NCI-H460 (cell line): ENCODE results near the gene CFAP92. TPM values are rescaled to one million over a fixed set of nuclear protein-coding genes. Genes with fewer than 3 reads are reported as not detected.

Experiments used
- DNase-seq: peaks from one replicate; pipeline ENCODE4 v3.0.0-alpha.2; 2016; ENCODE audit warnings: low read depth; ENCODE audit errors: extremely low read depth
- total RNA-seq: library from RNA; depleted of rRNA; stranded (reverse); fragments of >200 nt; shearing (Covaris generic); gene quantifications from 2 replicates; pipeline ENCODE4 v1.2.3, GENCODE V29; 2014

CFAP92 gene
- total RNA-seq, 1 experiment from 2014 or later = 0.42 TPM

GRCh38 chr3:128992926-128993460, 883 bp downstream of the CFAP92 start:
- DNase-seq = no peak

GRCh38 chr3:128991355-128991895, 2.5 kb downstream of the CFAP92 start:
- no peak for DNase-seq

- DNase-seq = no peak
Observed at GRCh38 chr3:128988286-128988685, 5.6 kb downstream of the CFAP92 start.

GRCh38 chr3:128987302-128988100, 6.4 kb downstream of the CFAP92 start:
- no peak for DNase-seq

- DNase-seq = no peak
Observed at GRCh38 chr3:128984596-128984995, 9.3 kb downstream of the CFAP92 start.

GRCh38 chr3:128983293-128984069, 10.4 kb downstream of the CFAP92 start:
- DNase-seq = no peak

GRCh38 chr3:128975276-128975675, 18.6 kb downstream of the CFAP92 start:
- no peak for DNase-seq

- no peak for DNase-seq
Observed at GRCh38 chr3:128973988-128974564, 19.8 kb downstream of the CFAP92 start.

- DNase-seq = no peak
Observed at GRCh38 chr3:128971421-128972100, 22.3 kb downstream of the CFAP92 start.

GRCh38 chr3:128970740-128971047, 23.2 kb downstream of the CFAP92 start:
- no peak for DNase-seq

- DNase-seq = peak; percentile 16
Observed at GRCh38 chr3:128969993-128970739, 23.7 kb downstream of the CFAP92 start.

GRCh38 chr3:128967748-128968355, 26.0 kb downstream of the CFAP92 start:
- DNase-seq = no peak

GRCh38 chr3:128965818-128966217, 28.1 kb downstream of the CFAP92 start:
- no peak for DNase-seq

GRCh38 chr3:128965280-128965679, 28.6 kb downstream of the CFAP92 start:
- DNase-seq = no peak

GRCh38 chr3:128956440-128956839, 37.4 kb downstream of the CFAP92 start:
- no peak for DNase-seq

- DNase-seq = peak; percentile 8
Observed at GRCh38 chr3:128950223-128950938, 43.5 kb downstream of the CFAP92 start.

GRCh38 chr3:128949158-128949557, 44.7 kb downstream of the CFAP92 start:
- no peak for DNase-seq

GRCh38 chr3:128946411-128946810, 47.5 kb downstream of the CFAP92 start:
- DNase-seq = no peak

- no peak for DNase-seq
Observed at GRCh38 chr3:128945878-128946175, 48.0 kb downstream of the CFAP92 start.
